ENCODE data around the gene USH2A. TPM values are rescaled to one million over a fixed set of nuclear protein-coding genes. Genes with fewer than 3 reads are reported as not detected.
A peak's percentile ranks its signal among the peaks of the same experiment; 100 is the strongest.

The USH2A gene
- total and polyA plus RNA-seq, 2 experiments from 2014 or later = under 0.01 to 0.01 TPM

DNA sequence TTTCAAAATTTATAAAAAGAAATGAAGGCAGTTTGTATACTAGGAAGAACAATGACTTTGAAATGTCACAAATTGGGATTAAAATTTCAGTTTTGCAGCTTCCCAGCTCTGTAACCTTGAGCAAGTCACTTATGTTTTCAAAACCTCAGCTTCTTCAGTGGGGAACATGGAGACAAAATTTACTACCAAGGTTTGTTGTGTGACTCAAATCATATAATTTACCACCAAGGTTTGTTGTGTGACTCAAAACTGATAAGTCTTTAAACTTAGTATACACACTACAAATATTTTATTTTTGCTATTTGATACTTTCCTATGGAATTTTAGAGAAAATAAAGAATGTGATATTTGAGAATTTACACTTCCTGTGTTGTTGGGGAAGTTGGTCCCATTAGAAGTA lies 636.3 kb downstream of the USH2A start:
- H3K27me3 ChIP-seq (replicated peaks; ENCODE audit: insufficient read depth) = no peaks in the 10 kb centered on the region
- no peak overlapping the region for H3K27ac ChIP-seq
- no peak overlapping the region for H3K4me2 ChIP-seq (ENCODE audit: unreplicated experiment)
- H3K9ac ChIP-seq = no peak overlapping the region
- H3K4me3 ChIP-seq = no peak overlapping the region
- TF ChIP-seq EZH2phosphoT487 (IDR thresholded peaks at IDR 0.05; ENCODE audit: insufficient read depth, low read depth) = no peak
- no peak for TF ChIP-seq EZH2 (IDR thresholded peaks at IDR 0.05; ENCODE audit: insufficient read depth, poor library complexity, severe bottlenecking)
- H3F3A ChIP-seq (ENCODE audit: insufficient read depth) = peaks cover under 1% of the 10 kb centered on the region; the same call in 1 of the 2 replicates
- H3K4me1 ChIP-seq (ENCODE audit: insufficient read depth) = peaks cover 9% of the 10 kb centered on the region
- no peaks in the 10 kb centered on the region for H3K9me3 ChIP-seq (ENCODE audit: low read depth)
- no peaks in the 10 kb centered on the region for H3K79me2 ChIP-seq (ENCODE audit: insufficient read depth)
- no peak for DNase-seq
- H2AFZ ChIP-seq = no peak overlapping the region
- in situ Hi-C loops (cut with MboI) = no loop called here
- H4K20me1 ChIP-seq (ENCODE audit: insufficient read depth) = no peaks in the 10 kb centered on the region
- no peaks in the 10 kb centered on the region for H3K36me3 ChIP-seq (ENCODE audit: low read depth)
- H3K9me2 ChIP-seq (ENCODE audit: insufficient read depth) = no peaks in the 10 kb centered on the region

DNA sequence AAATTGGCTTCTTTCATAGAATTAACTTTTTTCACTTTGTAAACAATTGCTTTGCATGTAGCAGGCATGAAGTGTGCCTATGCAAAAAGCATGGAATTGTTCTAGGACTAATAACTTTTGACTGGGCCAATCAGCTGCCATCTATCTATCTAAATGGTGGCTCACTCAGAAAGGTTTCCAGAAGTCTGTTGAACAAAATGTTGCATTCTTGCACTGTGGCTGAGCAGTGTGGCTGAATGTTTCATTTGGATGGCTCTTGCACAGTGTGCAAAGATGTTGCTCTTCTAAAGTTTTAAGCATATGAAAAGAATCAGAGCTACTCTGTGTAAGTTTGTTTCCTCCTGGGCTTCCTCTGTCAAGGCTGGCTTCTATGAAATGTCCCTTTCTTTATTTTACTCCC lies 642.6 kb downstream of the USH2A start:
- H3K4me2 ChIP-seq (ENCODE audit: unreplicated experiment) = no peak overlapping the region
- H3K36me3 ChIP-seq (ENCODE audit: low read depth) = no peaks in the 10 kb centered on the region
- H3K9me2 ChIP-seq (ENCODE audit: insufficient read depth) = no peaks in the 10 kb centered on the region
- no peaks in the 10 kb centered on the region for H3K79me2 ChIP-seq (ENCODE audit: insufficient read depth)
- in situ Hi-C loops (cut with MboI) = no loop called here
- TF ChIP-seq EZH2phosphoT487 (IDR thresholded peaks at IDR 0.05; ENCODE audit: insufficient read depth, low read depth) (no peak), EZH2 (IDR thresholded peaks at IDR 0.05; ENCODE audit: insufficient read depth, poor library complexity, severe bottlenecking) (no peak)
- no peak overlapping the region for H3K27ac ChIP-seq
- no peaks in the 10 kb centered on the region for H3F3A ChIP-seq (ENCODE audit: insufficient read depth)
- peaks cover 8% of the 10 kb centered on the region for H3K4me1 ChIP-seq (ENCODE audit: insufficient read depth)
- no peak overlapping the region for H3K9ac ChIP-seq
- H3K9me3 ChIP-seq (ENCODE audit: low read depth) = no peaks in the 10 kb centered on the region
- H3K4me3 ChIP-seq = no peak overlapping the region
- H3K27me3 ChIP-seq (replicated peaks; ENCODE audit: insufficient read depth) = no peaks in the 10 kb centered on the region
- no peaks in the 10 kb centered on the region for H4K20me1 ChIP-seq (ENCODE audit: insufficient read depth)
- DNase-seq = no peak
- H2AFZ ChIP-seq = no peak overlapping the region

DNA sequence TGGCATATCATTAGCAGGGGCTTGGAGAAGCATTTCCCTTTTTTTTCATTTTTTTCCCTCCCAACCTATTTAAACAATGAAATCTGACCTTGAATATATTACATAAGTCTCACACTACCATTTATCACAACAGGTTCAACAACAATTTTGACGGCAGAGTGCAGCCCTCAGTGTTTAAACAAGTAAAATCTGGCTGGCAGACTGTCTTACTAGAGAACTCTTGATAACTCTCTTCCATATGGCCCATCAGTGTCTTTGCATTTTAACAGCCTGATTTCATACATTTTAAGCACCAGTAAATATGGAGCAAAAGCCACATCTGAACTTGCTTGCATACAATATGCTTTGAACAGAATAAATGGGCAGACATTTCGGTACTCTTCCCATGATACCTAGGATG lies 643.1 kb downstream of the USH2A start:
- Histone ChIP-seq H3K27me3 (replicated peaks; ENCODE audit: insufficient read depth) (no peaks in the 10 kb centered on the region), H3K4me3 (no peak overlapping the region), H4K20me1 (ENCODE audit: insufficient read depth) (no peaks in the 10 kb centered on the region), H3K27ac (no peak overlapping the region), H3K4me1 (ENCODE audit: insufficient read depth) (peaks cover 8% of the 10 kb centered on the region; the same call in 1 of the 2 replicates), H3K9ac (no peak overlapping the region), H3K36me3 (ENCODE audit: low read depth) (no peaks in the 10 kb centered on the region), H3K4me2 (ENCODE audit: unreplicated experiment) (no peak overlapping the region), H3K9me3 (ENCODE audit: low read depth) (no peaks in the 10 kb centered on the region), H3F3A (ENCODE audit: insufficient read depth) (no peaks in the 10 kb centered on the region), H3K79me2 (ENCODE audit: insufficient read depth) (no peaks in the 10 kb centered on the region), H2AFZ (no peak overlapping the region), H3K9me2 (ENCODE audit: insufficient read depth) (no peaks in the 10 kb centered on the region)
- WGBS, 2 experiments (ENCODE audit: low coverage in 1 of 2, low lambda C conversion rate in 2 of 2, missing lambda C conversion rate in 2 of 2) = 44 to 49% methylated on average over 2 of the region's 2 CpGs
- TF ChIP-seq EZH2phosphoT487 (IDR thresholded peaks at IDR 0.05; ENCODE audit: insufficient read depth, low read depth) (no peak), EZH2 (IDR thresholded peaks at IDR 0.05; ENCODE audit: insufficient read depth, poor library complexity, severe bottlenecking) (no peak)
- DNase-seq = no peak
- in situ Hi-C loops (cut with MboI) = no loop called here

DNA sequence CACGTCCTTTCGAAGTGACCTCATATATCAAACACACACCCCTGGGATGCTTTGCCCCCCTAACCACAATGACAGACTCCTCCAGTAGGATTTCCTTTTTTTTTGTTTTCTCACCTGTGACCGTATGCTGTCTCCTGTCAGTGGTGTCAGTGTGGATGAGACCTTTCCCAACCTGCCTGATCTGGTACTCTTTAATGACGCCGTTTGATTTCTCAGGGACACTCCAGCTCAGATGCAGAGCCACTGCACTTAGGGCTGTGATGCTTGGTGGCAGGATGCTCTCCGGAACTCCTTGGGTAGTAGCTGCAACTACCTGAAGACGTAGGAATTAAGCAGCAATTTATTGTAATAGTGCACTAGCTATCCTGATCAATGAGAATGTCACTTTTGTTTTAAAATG lies 643.5 kb downstream of the USH2A start:
- no peaks in the 10 kb centered on the region for H3K27me3 ChIP-seq (replicated peaks; ENCODE audit: insufficient read depth)
- H3K4me1 ChIP-seq (ENCODE audit: insufficient read depth) = peaks cover 8% of the 10 kb centered on the region; the same call in 1 of the 2 replicates
- no peak overlapping the region for H2AFZ ChIP-seq
- no peaks in the 10 kb centered on the region for H3K9me3 ChIP-seq (ENCODE audit: low read depth)
- H3K9me2 ChIP-seq (ENCODE audit: insufficient read depth) = no peaks in the 10 kb centered on the region
- no peak overlapping the region for H3K9ac ChIP-seq
- H3K4me2 ChIP-seq (ENCODE audit: unreplicated experiment) = no peak overlapping the region
- no peak overlapping the region for H3K27ac ChIP-seq
- WGBS, 2 experiments (ENCODE audit: low coverage in 1 of 2, low lambda C conversion rate in 2 of 2, missing lambda C conversion rate in 2 of 2) = 65 to 71% methylated on average over 7 of the region's 7 CpGs
- no peaks in the 10 kb centered on the region for H3K36me3 ChIP-seq (ENCODE audit: low read depth)
- no peak for TF ChIP-seq EZH2phosphoT487 (IDR thresholded peaks at IDR 0.05; ENCODE audit: insufficient read depth, low read depth)
- no peak for DNase-seq
- H3F3A ChIP-seq (ENCODE audit: insufficient read depth) = no peaks in the 10 kb centered on the region
- in situ Hi-C loops (cut with MboI) = no loop called here
- no peaks in the 10 kb centered on the region for H4K20me1 ChIP-seq (ENCODE audit: insufficient read depth)
- H3K79me2 ChIP-seq (ENCODE audit: insufficient read depth) = no peaks in the 10 kb centered on the region
- H3K4me3 ChIP-seq = no peak overlapping the region

DNA sequence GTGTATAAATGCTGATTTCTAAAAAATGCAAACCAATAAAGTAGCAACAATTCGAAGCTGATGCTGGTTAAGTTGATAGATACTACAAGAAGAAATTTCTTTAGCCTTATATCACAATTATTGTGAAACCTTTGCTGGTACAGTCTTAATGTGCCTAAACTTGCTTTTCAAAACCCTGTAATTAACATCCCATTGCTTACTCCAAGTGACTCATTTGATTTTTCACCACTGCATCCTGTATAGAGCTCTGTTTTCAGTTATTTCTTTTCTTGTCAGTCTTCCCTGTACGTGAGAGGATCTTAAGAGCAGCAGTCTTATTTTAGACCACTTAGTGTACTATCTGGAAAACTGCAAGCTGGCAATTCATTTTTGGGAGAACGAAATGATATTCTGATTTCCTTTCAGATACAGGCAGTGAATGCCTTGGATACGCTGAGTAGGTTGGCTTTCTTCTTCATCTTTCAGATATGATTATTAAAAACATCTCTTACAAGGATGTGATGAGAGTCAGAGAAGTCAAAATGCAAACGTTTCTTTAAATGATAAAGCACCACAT lies 645.8 kb downstream of the USH2A start:
- Histone ChIP-seq H3K4me3 (no peak overlapping the region), H3K27ac (no peak overlapping the region), H3K9me2 (ENCODE audit: insufficient read depth) (no peaks in the 10 kb centered on the region), H2AFZ (no peak overlapping the region), H3K4me2 (ENCODE audit: unreplicated experiment) (peak overlapping the region; percentile 25), H3F3A (ENCODE audit: insufficient read depth) (no peaks in the 10 kb centered on the region), H3K79me2 (ENCODE audit: insufficient read depth) (no peaks in the 10 kb centered on the region), H3K9ac (no peak overlapping the region), H3K4me1 (ENCODE audit: insufficient read depth) (peaks cover 8% of the 10 kb centered on the region; the same call in 1 of the 2 replicates), H3K9me3 (ENCODE audit: low read depth) (no peaks in the 10 kb centered on the region), H3K27me3 (replicated peaks; ENCODE audit: insufficient read depth) (no peaks in the 10 kb centered on the region), H3K36me3 (ENCODE audit: low read depth) (no peaks in the 10 kb centered on the region), H4K20me1 (ENCODE audit: insufficient read depth) (no peaks in the 10 kb centered on the region)
- 33 to 36% methylated on average over 5 of the region's 5 CpGs for WGBS, 2 experiments (ENCODE audit: low coverage in 1 of 2, low lambda C conversion rate in 2 of 2, missing lambda C conversion rate in 2 of 2)
- in situ Hi-C loops (cut with MboI) = no loop called here
- peak; percentile 49 for DNase-seq
- no peak for TF ChIP-seq EZH2 (IDR thresholded peaks at IDR 0.05; ENCODE audit: insufficient read depth, poor library complexity, severe bottlenecking)
- TF ChIP-seq EZH2phosphoT487 (IDR thresholded peaks at IDR 0.05; ENCODE audit: insufficient read depth, low read depth) = no peak

Measured in GM23248 (cell line).